ENCODE measurements around the gene LPGAT1.

LPGAT1 gene

DNA sequence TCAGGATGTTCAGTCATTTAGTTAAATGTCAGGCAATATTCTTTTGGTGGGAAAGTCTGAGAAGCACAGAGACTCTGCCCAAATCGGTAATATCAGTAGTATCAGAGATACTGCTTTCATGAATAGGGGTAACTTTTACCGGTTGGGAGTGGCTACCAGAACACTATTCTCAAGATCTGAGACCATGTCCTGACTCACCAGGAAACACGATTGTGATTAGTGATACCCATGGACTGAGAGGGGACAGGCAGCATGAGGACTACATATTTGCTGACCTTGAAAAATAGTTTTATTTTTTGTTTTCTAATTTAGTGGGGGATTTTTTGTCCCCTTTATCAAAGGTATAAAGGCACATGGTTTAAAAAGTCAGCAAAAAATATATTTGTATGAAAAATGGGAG is 79.1 kb downstream of the LPGAT1 start:
- no peak for TF ChIP-seq SIN3A (IDR thresholded peaks at IDR 0.05; ENCODE audit: borderline replicate concordance, insufficient read depth, low read length)
- TF ChIP-seq FOXP2 (optimal IDR thresholded peaks at IDR 0.05; ENCODE audit: borderline replicate concordance, extremely low read depth, extremely low read length, insufficient read depth) = no peak
- no peak for TF ChIP-seq TAF1 (IDR thresholded peaks at IDR 0.05; ENCODE audit: borderline replicate concordance, insufficient read depth, low read length)
- TF ChIP-seq, protein P1, sequence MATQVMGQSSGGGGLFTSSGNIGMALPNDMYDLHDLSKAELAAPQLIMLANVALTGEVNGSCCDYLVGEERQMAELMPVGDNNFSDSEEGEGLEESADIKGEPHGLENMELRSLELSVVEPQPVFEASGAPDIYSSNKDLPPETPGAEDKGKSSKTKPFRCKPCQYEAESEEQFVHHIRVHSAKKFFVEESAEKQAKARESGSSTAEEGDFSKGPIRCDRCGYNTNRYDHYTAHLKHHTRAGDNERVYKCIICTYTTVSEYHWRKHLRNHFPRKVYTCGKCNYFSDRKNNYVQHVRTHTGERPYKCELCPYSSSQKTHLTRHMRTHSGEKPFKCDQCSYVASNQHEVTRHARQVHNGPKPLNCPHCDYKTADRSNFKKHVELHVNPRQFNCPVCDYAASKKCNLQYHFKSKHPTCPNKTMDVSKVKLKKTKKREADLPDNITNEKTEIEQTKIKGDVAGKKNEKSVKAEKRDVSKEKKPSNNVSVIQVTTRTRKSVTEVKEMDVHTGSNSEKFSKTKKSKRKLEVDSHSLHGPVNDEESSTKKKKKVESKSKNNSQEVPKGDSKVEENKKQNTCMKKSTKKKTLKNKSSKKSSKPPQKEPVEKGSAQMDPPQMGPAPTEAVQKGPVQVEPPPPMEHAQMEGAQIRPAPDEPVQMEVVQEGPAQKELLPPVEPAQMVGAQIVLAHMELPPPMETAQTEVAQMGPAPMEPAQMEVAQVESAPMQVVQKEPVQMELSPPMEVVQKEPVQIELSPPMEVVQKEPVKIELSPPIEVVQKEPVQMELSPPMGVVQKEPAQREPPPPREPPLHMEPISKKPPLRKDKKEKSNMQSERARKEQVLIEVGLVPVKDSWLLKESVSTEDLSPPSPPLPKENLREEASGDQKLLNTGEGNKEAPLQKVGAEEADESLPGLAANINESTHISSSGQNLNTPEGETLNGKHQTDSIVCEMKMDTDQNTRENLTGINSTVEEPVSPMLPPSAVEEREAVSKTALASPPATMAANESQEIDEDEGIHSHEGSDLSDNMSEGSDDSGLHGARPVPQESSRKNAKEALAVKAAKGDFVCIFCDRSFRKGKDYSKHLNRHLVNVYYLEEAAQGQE (IDR thresholded peaks at IDR 0.05; ENCODE audit: insufficient read depth in 1 of 2, low read depth in 2 of 2, low read length in 2 of 2) = no peak
- no peak for TF ChIP-seq POLR2AphosphoS5 (IDR thresholded peaks at IDR 0.05; ENCODE audit: low read depth, low read length)

DNA sequence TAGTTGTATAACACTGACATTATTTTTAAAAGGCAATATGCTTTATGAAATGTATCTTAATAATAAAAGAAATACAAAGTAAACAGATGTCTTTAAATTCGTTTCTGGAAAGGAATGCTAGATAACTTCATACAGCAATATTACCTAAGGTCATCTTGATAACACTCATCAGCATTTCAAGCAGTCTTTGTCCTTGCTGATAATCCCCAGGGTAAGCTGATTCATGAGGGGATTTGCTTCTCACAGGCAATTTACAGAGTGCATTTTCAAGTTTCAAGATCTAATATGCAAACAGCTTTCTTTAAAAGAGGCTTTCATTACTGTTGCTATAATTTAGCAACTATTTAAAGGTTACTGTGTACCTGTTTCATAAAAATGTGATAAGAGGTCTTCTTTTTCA is 80.0 kb downstream of the LPGAT1 start:
- TF ChIP-seq, protein P1 (IDR thresholded peaks at IDR 0.05; ENCODE audit: insufficient read depth in 1 of 2, low read depth in 2 of 2, low read length in 2 of 2) = no peak
- TF ChIP-seq TAF1 (IDR thresholded peaks at IDR 0.05; ENCODE audit: borderline replicate concordance, insufficient read depth, low read length) (no peak), FOXP2 (optimal IDR thresholded peaks at IDR 0.05; ENCODE audit: borderline replicate concordance, extremely low read depth, extremely low read length, insufficient read depth) (no peak)

DNA sequence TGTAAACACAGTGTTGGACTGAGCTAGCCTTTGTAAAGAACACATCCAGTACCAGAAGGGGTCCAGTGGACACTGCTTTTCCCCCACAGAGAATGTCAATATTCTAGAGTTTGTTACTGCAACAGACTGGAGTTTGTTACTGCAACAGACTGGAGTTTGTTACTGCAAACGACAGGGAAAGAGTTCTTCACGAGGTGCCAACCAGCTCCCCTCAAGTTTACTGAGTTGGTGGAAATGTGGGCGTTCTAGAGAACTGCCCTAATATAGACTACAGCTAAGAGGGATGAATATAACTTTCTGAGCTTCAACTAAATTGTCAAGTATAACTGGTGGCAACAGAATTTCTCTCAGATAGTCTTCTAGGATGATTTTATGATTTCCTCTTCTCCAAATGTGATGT is 81.3 kb downstream of the LPGAT1 start:
- TF ChIP-seq TAF1 (IDR thresholded peaks at IDR 0.05; ENCODE audit: borderline replicate concordance, insufficient read depth, low read length) (no peak), SIN3A (IDR thresholded peaks at IDR 0.05; ENCODE audit: borderline replicate concordance, insufficient read depth, low read length) (no peak), FOXP2 (optimal IDR thresholded peaks at IDR 0.05; ENCODE audit: borderline replicate concordance, extremely low read depth, extremely low read length, insufficient read depth) (no peak), POLR2AphosphoS5 (IDR thresholded peaks at IDR 0.05; ENCODE audit: low read depth, low read length) (no peak)
- TF ChIP-seq, protein P1 (IDR thresholded peaks at IDR 0.05; ENCODE audit: insufficient read depth in 1 of 2, low read depth in 2 of 2, low read length in 2 of 2) = no peak

DNA sequence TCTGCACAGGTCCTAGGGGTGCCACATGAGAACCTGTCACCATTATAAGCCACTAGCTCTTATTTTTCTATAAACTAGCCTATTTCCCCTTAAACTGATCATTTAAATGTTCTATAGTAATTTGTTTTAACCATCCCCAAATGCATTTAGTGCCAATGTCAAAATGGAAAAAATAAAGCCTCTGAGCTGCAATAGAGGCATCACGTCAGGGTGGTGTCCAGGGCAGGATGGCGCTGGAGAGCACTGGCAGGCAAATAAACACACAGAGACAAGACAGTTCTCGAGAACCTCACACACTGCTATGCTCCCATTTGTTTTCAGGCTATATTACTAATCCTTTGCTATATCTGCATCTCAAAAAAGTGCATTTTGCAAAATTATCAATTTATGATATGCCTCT is 81.8 kb downstream of the LPGAT1 start:
- TF ChIP-seq FOXP2 (optimal IDR thresholded peaks at IDR 0.05; ENCODE audit: borderline replicate concordance, extremely low read depth, extremely low read length, insufficient read depth) (no peak), SIN3A (IDR thresholded peaks at IDR 0.05; ENCODE audit: borderline replicate concordance, insufficient read depth, low read length) (no peak), POLR2AphosphoS5 (IDR thresholded peaks at IDR 0.05; ENCODE audit: low read depth, low read length) (no peak), TAF1 (IDR thresholded peaks at IDR 0.05; ENCODE audit: borderline replicate concordance, insufficient read depth, low read length) (no peak)
- TF ChIP-seq, protein P1 (IDR thresholded peaks at IDR 0.05; ENCODE audit: insufficient read depth in 1 of 2, low read depth in 2 of 2, low read length in 2 of 2) = no peak

DNA sequence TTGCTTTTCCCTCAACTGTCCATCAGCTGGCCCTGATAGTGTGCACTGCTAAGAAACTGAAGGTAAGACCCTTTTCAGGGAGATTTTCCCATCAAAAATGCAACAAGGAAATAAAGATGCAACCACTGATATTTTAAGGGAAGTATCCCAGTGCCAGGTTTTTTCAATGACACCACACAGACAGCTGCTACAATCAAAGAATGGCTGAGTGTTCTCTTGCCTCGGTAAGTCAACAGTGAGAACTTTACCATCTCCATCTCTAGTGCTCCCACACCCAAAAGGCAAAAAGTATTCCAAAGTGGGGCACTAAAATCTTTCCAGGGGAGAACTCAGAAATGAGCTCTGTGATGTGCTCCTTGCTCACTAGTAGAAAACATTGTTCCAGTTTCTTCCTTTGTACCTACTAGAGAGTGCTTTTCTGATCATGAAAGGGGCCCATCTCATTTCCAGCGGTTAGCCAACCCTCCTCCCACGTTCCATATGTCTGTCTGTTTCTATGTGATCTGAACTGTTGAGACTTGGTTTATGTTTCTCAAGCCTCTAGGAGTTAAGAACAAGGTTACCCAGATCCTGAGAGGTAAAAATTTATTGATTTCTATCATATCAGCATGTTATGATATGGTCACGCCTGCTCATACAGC is 87.6 kb downstream of the LPGAT1 start:
- TF ChIP-seq TAF1 (IDR thresholded peaks at IDR 0.05; ENCODE audit: borderline replicate concordance, insufficient read depth, low read length) (no peak), POLR2AphosphoS5 (IDR thresholded peaks at IDR 0.05; ENCODE audit: low read depth, low read length) (no peak), FOXP2 (optimal IDR thresholded peaks at IDR 0.05; ENCODE audit: borderline replicate concordance, extremely low read depth, extremely low read length, insufficient read depth) (no peak), SIN3A (IDR thresholded peaks at IDR 0.05; ENCODE audit: borderline replicate concordance, insufficient read depth, low read length) (no peak)
- TF ChIP-seq, protein P1 (IDR thresholded peaks at IDR 0.05; ENCODE audit: insufficient read depth in 1 of 2, low read depth in 2 of 2, low read length in 2 of 2) = no peak
